ENCODE results near the gene TMEM161B.

- TF ChIP-seq RAD21 (IDR thresholded peaks at IDR 0.05; ENCODE audit: low read depth) = no peak
- TF ChIP-seq NFIC (IDR thresholded peaks at IDR 0.05) = no peak
- no peak for TF ChIP-seq CEBPB (IDR thresholded peaks at IDR 0.05)
- TF ChIP-seq FOXM1 (IDR thresholded peaks at IDR 0.05; ENCODE audit: borderline replicate concordance, low read depth) = no peak
Measured at GRCh38 chr5:88288528-88289197, 20.0 kb upstream of the TMEM161B start.
